NCI-H82 treated with DMSO at 0.1 percent for 48 hours (cell line): Measurements from ENCODE around the gene USP54.

Source experiments
- DNase-seq: peaks from one replicate; lab custom pipeline; 2025; ENCODE audit not compliant: unreplicated experiment; lab: John Stamatoyannopoulos, UW

USP54 gene

DNA sequence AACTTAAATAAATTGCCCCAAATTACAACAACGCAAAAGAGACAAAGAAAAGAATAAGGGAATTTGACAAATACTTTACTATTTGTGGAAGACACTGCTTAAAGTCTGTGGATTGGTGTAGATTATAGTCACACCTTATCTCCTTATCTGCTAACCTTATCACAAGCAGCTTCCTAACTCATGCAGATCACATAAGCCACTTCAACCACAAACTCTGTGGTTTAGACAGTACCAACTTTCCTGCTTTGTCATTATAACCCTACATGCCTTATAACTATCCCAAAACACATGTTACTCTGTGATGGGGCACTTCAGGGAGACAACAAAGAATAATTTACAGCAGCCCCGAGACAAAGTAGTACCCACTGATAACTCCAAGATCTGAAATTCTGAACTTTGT lies 53.9 kb downstream of the USP54 start:
- no peak for DNase-seq

DNA sequence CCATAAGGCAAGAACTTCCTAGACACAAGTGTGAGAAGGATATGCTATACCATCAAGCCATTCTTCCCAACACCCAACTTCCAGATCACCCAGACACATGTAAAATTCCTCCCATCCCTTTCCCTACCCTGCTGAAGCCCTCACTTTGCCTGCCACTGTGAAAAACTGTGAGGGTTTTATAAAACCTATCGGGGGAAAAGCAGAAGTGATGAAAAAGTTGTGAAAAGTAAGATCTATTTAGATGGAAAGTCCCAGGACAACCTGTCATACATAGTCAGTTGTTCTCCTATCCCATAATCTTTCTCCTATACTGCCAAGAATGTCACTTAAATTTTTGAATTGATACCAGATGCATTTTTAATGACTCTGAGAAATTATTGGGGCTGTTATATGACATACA lies 56.3 kb downstream of the USP54 start:
- DNase-seq: no peak

DNA sequence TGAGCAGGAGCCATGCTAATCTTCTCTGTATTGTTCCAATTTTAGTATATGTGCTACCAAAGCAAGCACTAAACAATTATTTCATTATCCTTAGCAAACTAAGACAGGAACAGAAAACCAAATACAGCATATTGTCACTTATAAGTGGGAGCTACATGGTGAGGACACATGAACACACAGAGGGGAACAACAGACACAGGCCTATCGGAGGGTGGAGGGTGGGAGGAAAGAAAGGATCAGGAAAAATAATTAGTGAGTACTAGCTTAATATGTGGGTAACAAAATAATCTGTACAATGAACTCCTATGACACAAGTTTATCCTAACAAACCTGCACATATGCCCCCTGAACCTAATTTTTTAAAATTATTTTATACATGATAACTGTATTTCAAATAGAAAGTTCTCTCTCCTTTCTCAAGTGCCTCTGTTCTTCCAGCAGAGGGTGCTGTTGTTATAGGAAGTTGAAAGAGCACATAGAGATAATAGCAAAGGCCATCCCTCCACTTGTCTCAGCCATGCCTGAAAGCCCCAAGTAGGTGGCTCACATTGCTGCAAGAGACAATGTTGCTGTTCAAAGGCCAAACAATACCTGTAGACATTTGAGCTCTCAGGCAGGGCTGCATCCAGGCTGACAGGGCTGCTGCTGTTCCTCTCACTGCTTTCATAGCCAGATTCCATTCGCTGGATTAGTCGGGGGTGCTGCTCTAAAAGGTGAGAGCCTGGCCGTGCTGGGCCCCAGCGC lies 61.9 kb downstream of the USP54 start:
- DNase-seq: peak; percentile 43

DNA sequence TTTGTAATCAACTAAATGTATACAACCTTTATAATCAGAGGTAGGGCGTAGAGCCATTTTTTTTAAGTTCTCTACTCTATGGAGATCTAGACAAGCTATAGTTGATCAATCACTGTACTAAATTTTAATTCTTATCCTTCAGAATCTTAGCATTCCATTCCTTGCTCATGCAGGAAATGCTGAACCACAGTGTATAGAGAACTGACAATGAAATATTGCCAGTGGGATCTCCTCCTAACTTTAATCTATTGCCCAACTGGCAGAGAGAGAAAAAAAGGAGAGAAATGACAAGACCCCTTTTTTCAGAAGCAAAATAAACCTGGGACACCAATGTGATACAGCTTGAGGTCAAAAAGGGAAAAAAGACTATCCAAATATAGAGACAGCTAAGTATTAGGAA lies 68.9 kb downstream of the USP54 start:
- DNase-seq: no peak

DNA sequence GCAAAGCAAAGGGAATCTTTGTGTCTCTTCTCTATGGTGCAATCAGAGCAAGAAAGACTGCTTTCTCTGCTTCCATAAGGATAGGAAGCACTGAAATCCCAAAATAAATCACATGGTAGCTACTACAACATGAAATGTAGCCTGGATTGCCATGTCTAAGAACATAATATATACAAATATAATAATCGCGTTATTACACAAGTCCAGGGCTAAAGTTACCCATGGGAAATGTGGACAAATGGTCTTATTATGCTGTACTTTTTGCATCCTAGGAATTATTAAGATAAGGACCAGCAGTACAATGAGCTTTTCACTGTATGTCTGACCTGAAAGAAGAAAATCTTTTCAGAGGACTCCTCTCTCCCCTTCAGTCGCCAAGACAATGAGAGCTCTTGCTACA lies 71.8 kb downstream of the USP54 start:
- no peak for DNase-seq

DNA sequence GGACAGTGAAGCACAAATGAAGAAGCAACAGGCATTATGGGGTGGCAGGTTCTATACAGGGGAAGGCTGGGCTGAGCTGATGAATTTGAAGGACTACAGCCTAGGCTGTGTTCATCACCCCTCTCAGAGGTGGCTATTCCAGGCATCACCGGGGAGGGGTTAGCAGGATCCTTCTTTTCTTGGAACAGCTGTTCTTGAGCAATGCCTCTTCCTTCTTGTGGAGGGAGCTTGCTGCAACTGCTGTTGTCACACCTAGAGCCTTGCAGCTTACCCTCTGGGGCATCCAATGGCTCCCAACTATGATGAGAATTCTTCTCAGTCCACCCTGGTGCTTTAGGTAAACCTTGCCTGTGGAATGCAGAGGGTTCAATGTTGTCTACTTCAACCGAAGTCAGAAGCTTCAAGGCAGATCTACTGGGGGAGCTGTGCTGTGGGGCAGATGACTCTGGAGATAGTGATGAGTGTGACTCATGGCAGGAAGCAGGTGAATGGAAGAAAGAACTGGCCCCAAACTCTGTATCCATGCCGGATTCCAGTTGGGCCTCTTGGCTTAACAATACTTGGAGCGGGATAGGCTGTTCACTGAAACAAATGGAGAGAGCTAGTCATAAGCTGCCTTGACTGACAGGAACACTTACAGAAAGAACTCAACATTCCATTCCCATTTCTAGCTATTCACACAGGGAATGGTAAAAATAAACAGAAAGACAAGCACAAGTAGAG lies 73.8 kb downstream of the USP54 start:
- DNase-seq: no peak

DNA sequence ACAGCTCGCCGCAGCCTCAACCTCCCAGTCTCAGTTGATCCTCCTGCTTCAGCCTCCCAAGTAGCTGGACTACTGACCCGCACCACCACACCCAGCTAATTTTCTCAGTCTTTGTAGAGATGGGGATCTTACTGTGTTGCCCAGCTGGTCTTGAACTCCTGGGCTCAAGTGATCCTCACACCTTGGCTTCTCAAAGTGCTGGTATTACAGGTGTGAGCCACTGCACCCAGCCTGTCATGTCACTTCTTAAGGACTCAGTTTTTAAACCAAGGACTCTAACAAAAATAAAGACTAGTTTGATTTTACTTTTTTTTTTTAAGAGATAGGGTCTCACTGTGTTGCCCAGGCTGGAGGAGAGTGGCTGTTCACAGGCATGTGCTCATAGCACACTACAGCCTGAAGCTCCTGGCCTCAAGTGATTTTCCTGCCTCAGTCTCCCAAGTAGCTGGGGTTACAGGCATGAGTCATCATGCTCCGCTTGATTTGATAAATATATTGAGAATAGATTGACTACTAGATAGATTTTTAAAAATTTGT lies 78.9 kb downstream of the USP54 start:
- no peak for DNase-seq

DNA sequence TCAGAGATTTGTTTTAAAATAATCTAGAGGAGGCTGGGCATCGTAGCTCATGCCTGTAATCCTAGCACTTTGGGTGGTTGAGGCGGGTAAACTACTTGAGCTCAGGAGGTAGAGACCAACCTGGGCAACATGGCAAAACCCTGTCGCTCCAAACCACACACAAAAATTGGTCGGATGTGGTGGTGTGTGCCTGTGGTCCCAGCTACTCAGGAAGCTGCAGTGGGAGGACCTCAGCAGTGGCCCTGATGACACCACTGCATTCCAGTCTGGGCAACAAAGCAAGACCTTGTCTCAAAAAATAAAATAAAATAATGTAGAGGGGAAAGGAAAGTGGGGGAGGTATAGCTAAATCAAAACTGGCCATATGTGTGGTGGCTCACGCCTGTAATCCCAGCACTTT lies 81.4 kb downstream of the USP54 start:
- no peak for DNase-seq

DNA sequence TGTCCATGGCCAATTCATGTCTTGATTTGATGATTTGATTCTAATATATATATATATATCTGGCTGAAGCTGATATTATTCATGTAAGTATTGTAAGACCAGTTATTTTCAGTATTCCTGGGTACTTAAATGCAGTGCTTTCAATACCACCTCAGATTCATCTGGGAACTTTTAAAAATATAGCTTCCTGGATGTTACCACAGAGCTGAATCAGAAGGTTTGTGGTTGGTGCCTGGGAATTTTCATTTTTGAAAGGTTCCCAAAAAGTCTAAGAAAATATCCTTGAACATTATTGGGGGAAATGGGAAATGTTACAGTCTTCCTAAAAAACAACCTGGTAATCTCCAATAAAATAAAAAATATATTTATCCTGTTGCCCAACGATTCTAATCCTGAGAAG lies 84.7 kb downstream of the USP54 start:
- DNase-seq: no peak

DNA sequence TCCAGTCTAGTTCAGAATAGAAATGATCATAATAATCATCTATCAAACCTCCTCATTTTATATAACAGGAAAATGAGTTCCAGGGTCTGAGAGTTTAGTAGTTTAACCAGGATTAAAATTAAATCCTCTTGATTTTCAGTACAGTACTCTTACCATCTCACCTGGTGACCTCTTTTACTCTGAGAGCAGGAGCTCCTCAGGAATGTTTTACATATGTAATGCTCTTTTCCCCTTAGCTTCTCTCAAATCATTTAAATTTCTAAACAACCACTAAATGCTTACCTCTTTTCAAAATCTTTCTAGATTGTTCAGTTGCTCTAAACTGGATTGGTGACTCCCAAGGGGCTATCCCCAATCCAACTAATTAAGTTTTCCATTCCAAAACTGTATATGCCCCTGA lies 85.1 kb downstream of the USP54 start:
- DNase-seq: no peak

DNA sequence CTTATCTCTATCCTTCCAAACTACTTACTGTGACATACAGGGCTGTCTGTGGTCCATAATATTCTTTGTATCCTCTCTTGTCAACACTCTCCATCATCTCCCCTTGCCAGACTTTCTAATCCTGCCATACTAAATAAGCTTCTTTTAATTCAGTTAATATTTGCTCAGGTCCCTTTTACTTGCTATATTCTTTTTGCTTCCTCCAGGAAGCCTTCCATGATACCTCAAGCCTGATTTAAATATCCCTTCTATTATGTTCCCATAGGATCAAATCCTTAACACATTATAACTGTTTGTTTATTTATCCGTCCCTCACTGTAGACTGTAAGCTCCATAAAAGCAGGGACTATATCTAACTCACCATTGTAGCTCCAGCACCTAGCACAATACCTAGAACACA lies 88.1 kb downstream of the USP54 start:
- no peak for DNase-seq

DNA sequence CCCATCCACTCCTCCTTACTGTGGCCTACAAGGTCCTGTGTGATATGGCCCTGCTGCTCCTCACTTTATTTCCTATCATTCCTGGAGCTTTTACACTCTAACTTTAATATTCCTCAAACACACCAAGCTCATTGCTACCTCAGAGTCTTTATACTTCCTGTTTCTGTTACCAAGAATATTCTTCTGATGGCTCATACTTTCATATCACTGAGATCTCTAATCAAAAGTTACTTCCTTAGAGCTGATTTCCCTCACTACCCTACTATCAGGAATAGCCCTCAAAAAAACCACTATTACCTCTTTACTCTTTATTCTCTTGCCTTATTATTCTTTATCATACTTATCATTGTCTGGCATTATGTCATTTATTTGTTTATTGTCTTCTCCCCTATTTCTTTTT lies 89.5 kb downstream of the USP54 start:
- DNase-seq: no peak

DNA sequence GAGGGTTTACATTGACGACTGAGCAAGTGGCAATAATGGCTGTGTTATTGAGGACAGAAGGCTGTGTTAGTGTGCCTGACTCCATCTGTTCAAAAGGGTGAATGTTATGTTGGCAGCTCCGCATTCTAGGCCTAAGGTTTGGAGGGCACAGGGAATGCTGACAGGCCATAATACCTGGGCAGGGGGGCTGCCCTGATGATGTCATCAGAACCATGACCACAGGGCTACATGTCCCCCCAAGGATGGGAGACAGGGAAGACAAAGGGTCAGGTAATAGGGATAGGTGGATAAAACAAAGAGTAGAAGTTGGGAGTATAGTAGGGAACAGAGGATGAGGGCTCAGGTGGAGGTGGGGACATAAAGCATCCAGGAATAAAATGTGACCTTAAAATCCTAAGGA lies 93.5 kb downstream of the USP54 start:
- no peak for DNase-seq

DNA sequence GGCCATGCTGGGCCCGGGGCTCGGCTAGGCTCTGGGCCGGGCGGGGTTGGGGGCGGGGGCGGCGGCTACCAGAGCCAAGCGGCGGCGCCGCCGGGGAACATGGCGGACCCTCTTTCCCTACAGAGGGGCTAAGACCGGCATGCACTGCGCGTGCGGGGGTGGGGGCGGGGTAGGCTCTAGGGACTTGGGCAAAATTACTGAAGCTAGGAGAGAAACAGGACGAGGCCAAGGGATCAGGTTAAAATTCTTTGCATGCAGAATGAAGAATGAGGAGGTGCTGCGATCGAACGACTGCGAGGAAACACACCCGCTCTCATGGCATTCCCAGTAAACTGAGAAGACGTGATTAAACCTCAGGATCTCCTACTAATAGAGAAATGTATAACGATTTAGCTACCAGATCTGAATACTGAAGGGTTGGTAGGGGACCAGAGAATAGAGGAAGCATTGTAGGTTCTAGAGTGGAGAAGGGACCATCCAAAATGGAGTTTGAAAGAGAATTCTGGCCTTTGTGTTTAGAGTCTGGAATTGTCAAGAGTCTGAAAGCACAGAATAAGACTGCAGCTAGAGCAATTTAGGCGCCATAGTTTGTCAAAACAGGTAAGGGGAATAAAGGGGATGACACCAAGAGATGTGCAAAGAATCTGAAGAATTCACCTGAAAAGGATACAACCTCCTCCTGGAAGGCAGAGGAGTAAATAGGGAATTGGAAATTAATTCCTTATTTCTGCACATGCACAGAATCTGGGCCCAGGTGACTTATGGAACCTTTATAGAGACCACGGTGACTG lies 95.1 kb downstream of the USP54 start, which contains the start of gene PPP3CB:
Gene PPP3CB, minus strand, starts transcription at position 141 of the 791 bp plus-strand sequence. Its CDS starts 135 bp downstream, at position 6.
- peak; percentile 84 for DNase-seq

DNA sequence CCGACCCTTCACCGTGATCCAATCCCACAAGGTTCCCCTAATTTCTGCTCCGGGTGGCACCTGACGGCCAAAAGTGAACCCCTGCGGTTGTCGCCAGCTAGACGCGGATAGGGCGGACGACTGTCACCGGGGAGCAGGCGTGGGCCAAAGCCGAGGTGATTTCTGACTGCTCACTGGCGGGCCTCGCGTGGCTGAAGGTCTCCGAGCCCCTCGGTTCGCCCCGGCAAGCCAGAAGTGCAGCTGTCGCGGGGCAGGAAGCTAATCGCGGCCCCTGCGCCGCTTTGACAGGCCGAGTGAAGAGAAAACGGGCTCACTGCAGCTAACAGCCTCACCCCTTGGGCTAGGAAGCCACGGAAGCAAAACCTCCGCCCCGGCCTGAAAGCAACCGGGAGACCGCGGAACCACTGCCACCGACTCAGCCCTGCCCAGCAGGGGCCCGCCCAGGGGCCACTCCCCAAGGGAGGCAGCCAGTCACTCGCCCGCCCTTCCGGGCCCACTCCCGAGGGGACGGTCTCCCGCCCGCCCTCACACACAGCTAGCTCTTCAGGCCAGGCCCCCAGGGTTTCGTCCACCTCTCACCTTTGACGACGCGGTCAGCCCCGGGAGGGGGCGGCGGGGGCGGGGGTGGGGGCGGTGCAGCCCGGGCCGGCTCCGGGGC lies 95.8 kb downstream of the USP54 start:
- peak; percentile 33 for DNase-seq

DNA sequence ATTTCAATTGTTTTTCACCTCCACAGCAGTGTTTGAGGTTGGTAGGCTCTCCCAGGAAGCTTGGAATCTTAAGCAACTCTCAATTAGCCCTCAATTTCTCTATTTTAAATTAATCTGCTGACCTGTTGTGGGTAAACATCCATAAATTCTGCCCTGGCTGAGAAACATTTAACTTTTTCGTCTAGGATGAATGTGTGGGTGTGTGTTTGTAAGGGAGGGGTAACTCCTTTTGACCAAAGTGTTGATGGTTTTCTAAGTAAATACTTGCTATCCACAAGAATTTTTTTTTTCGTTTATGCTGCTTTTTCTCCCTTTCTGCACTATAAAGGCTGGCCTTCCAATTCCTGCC lies 96.3 kb downstream of the USP54 start:
- DNase-seq: no peak

DNA sequence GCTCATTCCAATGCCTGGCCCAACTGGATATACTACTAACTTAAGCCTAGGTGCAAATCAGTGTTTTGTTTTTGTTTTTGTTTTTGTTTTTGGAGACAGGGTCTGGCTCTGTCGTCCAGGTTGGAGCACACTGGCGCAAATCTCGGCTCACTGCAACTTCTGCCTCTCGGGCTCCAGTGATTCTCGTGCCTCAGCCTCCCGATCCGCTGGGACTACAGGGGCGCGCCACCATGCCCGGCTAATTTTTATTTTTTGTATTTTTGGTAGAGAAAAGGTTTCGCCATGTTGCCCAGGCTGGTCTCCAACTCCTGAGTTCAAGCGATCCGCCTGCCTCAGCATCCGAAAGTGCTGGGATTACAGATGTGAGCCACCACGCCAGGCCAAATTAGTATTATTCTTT lies 96.9 kb downstream of the USP54 start:
- no peak for DNase-seq

DNA sequence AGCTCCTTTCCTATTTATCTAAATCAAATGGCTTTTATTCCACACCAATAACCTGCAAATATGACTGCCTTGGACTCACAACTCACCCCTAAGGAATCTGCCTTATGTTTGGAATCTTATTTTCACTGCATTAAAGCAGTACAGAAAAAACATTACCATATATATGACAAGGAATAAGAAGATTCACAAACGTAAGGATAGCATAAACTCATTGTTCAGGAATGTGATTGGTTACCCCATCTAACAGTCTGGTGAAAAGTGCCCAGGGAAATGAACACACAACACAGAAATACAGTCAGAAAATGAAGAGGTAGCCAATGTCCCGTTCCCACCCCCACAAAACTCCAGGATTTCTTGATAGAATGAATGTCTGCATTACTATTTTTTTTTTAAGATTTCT lies 97.4 kb downstream of the USP54 start:
- no peak for DNase-seq

DNA sequence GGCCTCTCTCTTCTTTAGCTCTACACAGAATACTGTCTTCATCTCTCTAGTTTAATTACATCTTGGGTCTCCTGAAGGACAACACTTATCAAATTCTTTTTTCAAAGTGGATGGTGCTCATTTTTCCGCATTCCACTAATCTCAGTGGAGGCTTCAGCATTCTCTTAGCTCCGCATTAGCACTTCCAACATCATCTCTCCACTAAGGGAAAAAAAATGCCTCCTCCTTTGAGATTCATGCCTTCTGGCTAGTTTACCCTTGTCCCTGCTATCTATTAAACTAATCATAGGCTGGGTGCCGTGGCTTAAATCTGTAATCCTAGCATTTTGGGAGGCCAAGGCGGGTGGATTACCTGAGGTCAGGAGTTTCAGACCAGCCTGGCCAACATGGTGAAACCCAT lies 104.5 kb downstream of the USP54 start:
- no peak for DNase-seq

DNA sequence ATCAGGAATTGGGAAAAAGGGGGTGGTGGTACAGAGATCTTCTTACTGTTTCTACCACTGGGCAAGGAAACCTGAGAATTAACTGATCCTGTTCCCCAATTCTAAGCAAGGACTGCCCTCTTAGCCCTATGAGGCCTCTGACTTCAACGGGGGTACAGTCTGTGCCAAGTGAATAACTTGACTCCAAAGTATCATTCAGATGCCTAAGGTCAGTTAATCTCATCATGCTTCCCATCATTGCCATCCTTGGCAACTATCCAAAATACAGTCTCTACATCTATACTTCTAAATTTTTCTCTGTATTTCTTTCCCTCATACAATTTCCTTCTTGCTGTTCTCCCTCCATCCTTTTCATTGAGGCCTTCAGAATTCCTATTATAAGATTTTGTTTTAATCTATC lies 105.8 kb downstream of the USP54 start:
- no peak for DNase-seq

DNA sequence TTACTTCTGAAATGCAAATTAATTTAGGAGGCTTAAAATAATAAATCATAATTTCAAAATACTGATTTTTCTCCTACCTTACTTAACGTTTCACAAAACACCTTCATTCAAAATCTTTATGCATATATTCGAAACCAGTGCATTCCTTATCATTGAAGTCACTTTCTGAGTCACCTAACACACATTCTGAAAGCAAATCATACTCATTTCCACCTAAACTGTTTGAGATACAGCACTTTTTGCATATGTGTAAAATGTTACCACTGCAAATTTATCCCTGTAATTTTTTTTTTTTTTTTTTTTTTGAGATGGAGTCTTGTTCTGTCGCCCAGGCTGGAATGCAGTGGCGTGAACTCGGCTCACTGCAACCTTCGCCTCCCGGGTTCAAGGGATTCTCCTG lies 111.0 kb downstream of the USP54 start:
- no peak for DNase-seq
